HEK293T (cell line): Measurements from ENCODE around the gene FHOD3.

Experiments used
- CTCF ChIA-PET: fragments of 350-600 bp; formaldehyde crosslinking; extraction: SDS; loops from one replicate; lab custom pipeline; 2021; ENCODE audit warnings: antibody characterized with exemption, inconsistent platforms; lab: Yijun Ruan, JAX
- POLR2A ChIA-PET: fragments of 350-600 bp; formaldehyde crosslinking; extraction: SDS; loops from one replicate; lab custom pipeline; 2020; ENCODE audit warnings: antibody characterized with exemption, inconsistent platforms; lab: Yijun Ruan, JAX
- DNase-seq: peaks from one replicate; pipeline ENCODE4 v3.0.0; 2012; ENCODE audit warnings: mixed read lengths; ENCODE audit errors: extremely low spot score
- ARNT ChIP-seq: fragments of 450-650 bp; IDR thresholded peaks from 2 replicates; pipeline ENCODE4 v1.6.1; 2017; ENCODE audit warnings: mild to moderate bottlenecking
- BHLHE40 ChIP-seq: fragments of 450-650 bp; IDR thresholded peaks from 2 replicates; pipeline ENCODE4 v1.6.1; 2016; ENCODE audit warnings: mild to moderate bottlenecking, moderate library complexity, borderline replicate concordance
- CTBP1 ChIP-seq: fragments of 450-650 bp; IDR thresholded peaks from 2 replicates; pipeline ENCODE4 v1.6.1; 2016; ENCODE audit warnings: borderline replicate concordance
- ELF4 ChIP-seq: fragments of 450-650 bp; IDR thresholded peaks from 2 replicates; pipeline ENCODE4 v1.6.1; 2017; ENCODE audit warnings: antibody characterized with exemption
- FOXA1 ChIP-seq: fragments of 450-650 bp; IDR thresholded peaks from 2 replicates; pipeline ENCODE4 v1.6.1; 2016; ENCODE audit warnings: mild to moderate bottlenecking
- FOXK2 ChIP-seq: fragments of 450-650 bp; IDR thresholded peaks from 2 replicates; pipeline ENCODE4 v1.6.1; 2016; ENCODE audit warnings: mild to moderate bottlenecking
- FOXM1 ChIP-seq: fragments of 450-650 bp; IDR thresholded peaks from 2 replicates; pipeline ENCODE4 v1.6.1; 2017; ENCODE audit warnings: mild to moderate bottlenecking, borderline replicate concordance
- HDGF ChIP-seq: fragments of 450-650 bp; IDR thresholded peaks from 2 replicates; pipeline ENCODE4 v1.6.1; 2017; ENCODE audit warnings: antibody characterized with exemption, borderline replicate concordance
- L3MBTL2 ChIP-seq: fragments of 450-650 bp; conservative IDR thresholded peaks from 2 replicates; pipeline ENCODE4 v1.6.1; 2016; ENCODE audit warnings: mild to moderate bottlenecking
- LEF1 ChIP-seq: fragments of 450-650 bp; IDR thresholded peaks from 2 replicates; pipeline ENCODE4 v1.6.1; 2017; ENCODE audit warnings: mild to moderate bottlenecking, borderline replicate concordance
- NFRKB ChIP-seq: fragments of 450-650 bp; IDR thresholded peaks from 2 replicates; pipeline ENCODE4 v1.6.1; 2016; ENCODE audit warnings: mild to moderate bottlenecking, moderate library complexity
- SP1 ChIP-seq: fragments of 450-650 bp; IDR thresholded peaks from 2 replicates; pipeline ENCODE4 v1.6.1; 2017
- SUZ12 ChIP-seq: fragments of 450-650 bp; IDR thresholded peaks from 2 replicates; pipeline ENCODE4 v1.6.1; 2016; ENCODE audit warnings: mild to moderate bottlenecking
- TARDBP ChIP-seq: fragments of 450-650 bp; IDR thresholded peaks from 2 replicates; pipeline ENCODE4 v1.6.1; 2016
- ZNF384 ChIP-seq: fragments of 450-650 bp; IDR thresholded peaks from 2 replicates; pipeline ENCODE4 v1.6.1; 2016
- TF ChIP-seq, protein P1 (sequence below): fragments of 450-650 bp; IDR thresholded peaks from 2 replicates; pipeline ENCODE4 v1.6.1; 2016

The FHOD3 gene

DNA sequence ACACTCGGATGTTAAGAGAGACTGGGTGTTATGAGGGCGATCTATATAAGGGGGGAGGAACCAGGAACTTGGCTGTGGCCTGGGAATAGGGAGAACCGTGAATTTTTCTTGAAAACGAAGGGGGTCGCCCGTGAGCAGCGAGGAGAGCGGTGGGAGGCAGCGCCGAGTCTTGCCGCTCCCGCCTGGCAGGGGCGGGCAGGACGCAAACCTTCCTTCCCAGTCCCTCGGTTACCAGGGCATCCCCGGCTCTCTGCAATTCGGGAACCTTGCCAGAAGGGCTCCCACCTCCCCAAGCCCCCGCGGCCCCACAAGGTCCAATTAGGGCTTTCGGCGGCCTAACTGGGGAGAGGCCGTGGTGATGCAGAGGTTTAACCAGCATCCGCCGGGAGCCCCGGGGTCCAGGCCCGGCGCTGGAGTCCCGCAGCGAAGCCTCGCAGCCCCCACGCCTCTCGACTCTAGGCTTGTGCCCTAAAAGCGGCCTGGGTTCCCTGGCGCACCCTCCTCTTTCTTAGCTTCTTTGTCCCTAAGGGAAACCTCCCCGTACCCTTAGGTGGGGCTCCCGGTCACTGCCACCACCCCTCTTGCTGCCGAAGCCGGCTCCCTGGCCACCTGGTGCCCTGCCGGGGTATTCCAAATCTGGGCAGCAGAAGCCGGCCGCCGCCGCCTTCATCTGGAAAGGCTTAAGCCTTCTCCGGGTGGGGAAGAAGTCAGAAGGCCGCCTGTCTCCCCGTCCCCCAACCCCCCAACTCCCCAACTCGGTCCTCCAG, 680 bp upstream of the FHOD3 start:
- ChIA-PET POLR2A (interaction anchor here (0.7 to 1.9 kb wide), 6 partner anchors 11 to 622 kb away, joined by 3 to 9 read pairs (median 5); partner anchors contain the start of genes ELP2 and SLC39A6), CTCF (interaction anchor here (0.6 to 1.2 kb wide), 3 partner anchors 12 to 390 kb away, joined by 4 to 5 read pairs (median 5); no protein-coding TSS in a partner anchor)
- peak; percentile 93 for DNase-seq
- no peak for TF ChIP-seq CTBP1
- TF ChIP-seq L3MBTL2, result peak; percentile 44
- TF ChIP-seq HDGF, result no peak
- TF ChIP-seq FOXM1, result no peak
- TF ChIP-seq ARNT, result no peak

DNA sequence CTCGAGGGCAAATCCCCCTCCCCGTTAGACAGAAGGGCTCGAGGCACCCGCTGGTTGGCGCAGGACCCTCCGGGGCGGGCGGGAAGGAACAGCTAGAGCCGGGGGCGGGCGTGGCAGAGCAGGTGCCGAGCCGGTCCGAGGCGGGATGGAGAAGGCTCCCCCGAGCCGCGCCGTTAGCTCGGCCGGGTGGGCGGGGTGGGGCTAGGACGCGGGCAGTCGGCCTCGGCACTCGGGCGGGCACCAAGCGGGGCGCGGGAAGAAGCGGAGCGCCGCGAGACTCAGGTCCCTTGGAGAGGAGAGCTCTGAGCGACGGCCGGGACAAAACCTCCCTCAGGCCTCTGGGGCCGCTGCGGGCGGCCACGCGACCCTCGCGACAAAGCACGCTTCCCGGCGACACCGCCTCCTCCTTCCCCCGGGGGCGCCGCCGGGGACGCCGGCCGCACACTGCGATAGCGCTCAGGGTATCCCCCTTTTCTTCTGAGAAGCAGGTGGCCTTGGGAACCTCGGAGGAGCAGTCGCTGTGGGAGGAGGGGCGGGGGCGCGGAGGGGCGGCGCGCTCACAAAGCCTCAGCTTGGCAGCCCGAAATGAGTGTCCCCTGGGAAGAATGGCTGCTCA, 721 bp downstream of the FHOD3 start:
- DNase-seq, result peak; percentile 73
- POLR2A ChIA-PET, result interaction anchor here (0.5 to 1.9 kb wide), 7 partner anchors 11 to 273 kb away, joined by 3 to 9 read pairs (median 4); partner anchors contain the start of genes ELP2 and SLC39A6

DNA sequence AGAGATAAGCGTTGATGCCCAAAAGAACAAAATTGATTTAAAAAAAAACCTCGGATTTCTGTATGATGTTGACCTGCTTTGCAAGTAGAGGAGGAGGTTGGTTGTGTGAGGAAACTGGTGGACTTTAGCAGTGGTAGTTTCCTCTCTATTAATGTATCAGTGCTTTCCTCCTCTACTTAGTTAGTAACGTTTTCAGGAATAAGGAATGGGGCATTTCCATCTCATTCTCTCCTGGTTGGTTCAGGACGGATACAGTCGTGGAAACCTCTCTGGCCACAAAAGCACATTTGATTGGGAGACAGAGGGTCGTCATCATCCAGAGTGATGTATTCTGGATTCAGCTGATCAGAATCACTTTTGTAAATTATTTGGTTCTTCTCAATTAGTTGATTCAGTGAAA, 1.5 kb downstream of the FHOD3 start:
- CTCF ChIA-PET, result interaction anchor here (0.7 to 0.9 kb wide), 2 partner anchors 141 to 235 kb away, joined by 3 read pairs; no protein-coding TSS in a partner anchor

More for the DNA sequence above, 721 bp downstream of the FHOD3 start:
- TF ChIP-seq SUZ12, result no peak
- no peak for TF ChIP-seq ZNF384
- no peak for TF ChIP-seq HDGF
- peak; percentile 84 for TF ChIP-seq L3MBTL2
- TF ChIP-seq ARNT, result no peak
- CTCF ChIA-PET, result interaction anchor here (0.5 to 1.2 kb wide), 4 partner anchors 114 to 254 kb away, joined by 3 to 5 read pairs (median 3); no protein-coding TSS in a partner anchor

DNA sequence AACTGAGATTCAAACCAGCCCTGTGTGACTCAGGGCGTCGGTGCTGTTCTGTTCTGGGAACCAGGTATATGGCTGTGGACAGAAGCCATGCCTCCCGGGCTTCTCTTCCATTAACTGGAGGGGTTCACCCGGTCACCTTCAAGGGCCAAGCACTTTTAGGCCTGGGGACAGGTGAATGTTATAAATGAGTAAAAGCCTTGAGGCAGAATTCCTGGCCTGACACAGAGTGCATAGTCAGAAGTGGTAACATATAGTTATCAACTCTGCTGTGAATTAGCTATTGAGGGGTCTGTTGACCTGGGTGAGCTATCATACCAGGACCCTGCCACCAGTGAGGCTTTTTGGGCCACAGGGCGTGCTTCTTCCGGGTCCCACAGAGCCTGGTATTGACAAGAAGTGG, 2.7 kb downstream of the FHOD3 start:
- no peak for DNase-seq
- POLR2A ChIA-PET, result no interaction called here
- no peak for TF ChIP-seq SP1
- TF ChIP-seq HDGF, result no peak
- TF ChIP-seq FOXA1, result no peak
- no peak for TF ChIP-seq ZNF384
- TF ChIP-seq NFRKB, result no peak
- TF ChIP-seq TARDBP, result no peak
- TF ChIP-seq CTBP1, result no peak
- TF ChIP-seq ARNT, result no peak
- no peak for TF ChIP-seq FOXM1
- CTCF ChIA-PET, result no interaction called here

More for the DNA sequence above, 1.5 kb downstream of the FHOD3 start:
- DNase-seq, result no peak
- POLR2A ChIA-PET, result no interaction called here
- TF ChIP-seq ARNT (no peak), BHLHE40 (no peak), SUZ12 (no peak), FOXA1 (no peak), NFRKB (no peak), CTBP1 (no peak), FOXK2 (no peak), ZNF384 (no peak), SP1 (no peak), L3MBTL2 (no peak), FOXM1 (no peak), ELF4 (no peak), LEF1 (no peak), TARDBP (no peak), HDGF (no peak)
- TF ChIP-seq, protein P1, sequence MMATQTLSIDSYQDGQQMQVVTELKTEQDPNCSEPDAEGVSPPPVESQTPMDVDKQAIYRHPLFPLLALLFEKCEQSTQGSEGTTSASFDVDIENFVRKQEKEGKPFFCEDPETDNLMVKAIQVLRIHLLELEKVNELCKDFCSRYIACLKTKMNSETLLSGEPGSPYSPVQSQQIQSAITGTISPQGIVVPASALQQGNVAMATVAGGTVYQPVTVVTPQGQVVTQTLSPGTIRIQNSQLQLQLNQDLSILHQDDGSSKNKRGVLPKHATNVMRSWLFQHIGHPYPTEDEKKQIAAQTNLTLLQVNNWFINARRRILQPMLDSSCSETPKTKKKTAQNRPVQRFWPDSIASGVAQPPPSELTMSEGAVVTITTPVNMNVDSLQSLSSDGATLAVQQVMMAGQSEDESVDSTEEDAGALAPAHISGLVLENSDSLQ, result no peak

DNA sequence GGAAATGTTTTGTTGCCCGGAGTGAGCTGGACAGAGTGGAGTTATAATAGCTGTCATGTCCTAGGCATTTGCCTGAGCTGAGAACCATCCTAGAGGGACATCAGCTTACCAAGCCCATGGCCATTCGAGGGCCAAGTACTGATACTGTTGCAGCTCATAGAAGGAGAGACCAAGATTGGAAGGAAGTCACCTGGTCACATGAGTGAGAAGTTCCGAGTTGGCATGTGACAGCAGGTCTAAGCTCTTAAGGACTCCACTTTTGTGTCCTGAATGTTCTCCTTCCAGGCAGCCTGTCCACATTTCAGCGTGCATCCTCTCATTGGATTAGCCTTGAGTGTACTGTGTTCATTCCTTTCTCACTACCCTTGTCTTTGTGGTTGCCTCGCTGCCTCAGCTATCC, 4.4 kb downstream of the FHOD3 start:
- DNase-seq, result no peak
- TF ChIP-seq NFRKB (no peak), TARDBP (no peak), L3MBTL2 (no peak), FOXM1 (no peak), LEF1 (no peak), CTBP1 (no peak), ELF4 (no peak), HDGF (no peak), ARNT (no peak), BHLHE40 (no peak), FOXK2 (no peak)
- CTCF ChIA-PET, result interaction anchor here (0.8 to 0.9 kb wide), 2 partner anchors 9 to 110 kb away, joined by 3 to 4 read pairs; no protein-coding TSS in a partner anchor
- POLR2A ChIA-PET, result interaction anchor here (1.0 kb wide), 1 partner anchor 270 kb away, joined by 3 read pairs; no protein-coding TSS in a partner anchor

DNA sequence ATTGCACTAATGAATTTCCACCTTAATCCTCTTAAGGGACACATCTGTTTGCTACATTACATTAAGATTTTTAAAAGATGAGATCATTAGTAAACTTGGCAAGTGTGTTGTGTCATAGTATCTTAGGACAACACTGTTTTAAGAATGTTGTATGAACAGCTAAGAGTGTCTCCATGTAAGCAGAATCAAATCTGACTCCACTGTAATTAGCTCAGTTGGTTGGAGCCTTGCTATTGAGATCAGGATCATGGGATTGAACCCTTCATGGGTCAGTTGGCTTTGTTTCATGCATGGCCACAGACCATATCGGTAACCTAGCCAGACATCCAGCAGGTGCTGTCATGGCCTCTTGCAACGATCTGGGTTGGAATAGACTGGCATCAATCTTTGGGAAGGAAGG, 5.2 kb downstream of the FHOD3 start:
- TF ChIP-seq SUZ12, result no peak
- TF ChIP-seq L3MBTL2, result no peak
- CTCF ChIA-PET, result interaction anchor here (0.8 kb wide), 1 partner anchor 9 kb away, joined by 3 read pairs; no protein-coding TSS in a partner anchor
- no peak for DNase-seq
- POLR2A ChIA-PET, result interaction anchor here (1.0 kb wide), 1 partner anchor 269 kb away, joined by 3 read pairs; no protein-coding TSS in a partner anchor

DNA sequence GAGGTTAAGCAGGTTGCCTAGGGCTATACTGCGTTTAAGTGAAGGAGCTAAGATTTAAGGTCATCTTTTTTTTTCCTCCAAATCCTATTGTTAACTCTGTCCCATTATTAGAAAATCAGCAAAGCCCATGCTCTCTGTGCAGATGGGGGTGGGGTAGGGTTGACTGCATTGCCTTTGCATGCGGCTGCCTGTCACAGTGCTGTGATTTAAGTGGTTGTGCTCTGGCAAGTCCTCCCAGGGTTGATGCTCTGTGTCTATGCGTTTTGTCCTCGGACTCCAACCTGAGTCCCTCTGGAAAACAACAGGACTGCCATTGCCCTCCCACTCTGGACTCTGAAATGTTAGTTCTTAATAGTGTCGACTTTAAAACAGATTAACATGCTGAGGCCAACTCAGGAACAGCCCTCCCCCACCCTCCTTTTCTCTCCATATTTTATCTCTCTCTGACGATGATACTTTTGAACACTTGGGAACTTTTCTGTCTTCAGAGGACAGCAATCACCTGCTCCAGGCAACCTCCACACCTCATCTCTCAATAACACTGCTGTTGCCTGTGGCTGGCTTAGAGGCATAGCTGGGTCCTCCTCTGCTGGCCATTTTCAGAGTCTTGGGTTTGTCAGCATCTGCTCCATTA, 5.8 kb downstream of the FHOD3 start:
- no peak for DNase-seq
- ChIA-PET POLR2A (no interaction called here), CTCF (no interaction called here)
- TF ChIP-seq TARDBP, result no peak
- TF ChIP-seq ARNT, result no peak
- no peak for TF ChIP-seq FOXM1
- TF ChIP-seq HDGF, result no peak
- TF ChIP-seq FOXK2, result no peak
- no peak for TF ChIP-seq LEF1
- TF ChIP-seq CTBP1, result no peak
- TF ChIP-seq, protein P1, result no peak
- no peak for TF ChIP-seq SUZ12
- no peak for TF ChIP-seq ELF4
- no peak for TF ChIP-seq ZNF384
- no peak for TF ChIP-seq NFRKB
- no peak for TF ChIP-seq FOXA1
- no peak for TF ChIP-seq SP1
